NCI-H187 treated with DMSO at 0.1 percent for 48 hours (cell line): ENCODE results near the gene PTPRH.

Source experiments
- DNase-seq: peaks from one replicate; lab custom pipeline; 2025; lab: John Stamatoyannopoulos, UW

Gene PTPRH

GRCh38 chr19:55208880-55209692, at the start of gene PTPRH:
PTPRH (minus strand) TSS chr19:55209501; CDS start chr19:55209433, 68 bp downstream.
- DNase-seq, result no peak

- no peak for DNase-seq
Observed at GRCh38 chr19:55258476-55258827, 49.2 kb upstream of the PTPRH start.

GRCh38 chr19:55257461-55258420, 48.4 kb upstream of the PTPRH start:
- DNase-seq, result no peak

- no peak for DNase-seq
Observed at GRCh38 chr19:55256562-55257460, 47.5 kb upstream of the PTPRH start.

- DNase-seq, result no peak
Observed at GRCh38 chr19:55255618-55256423, 46.5 kb upstream of the PTPRH start.

GRCh38 chr19:55254625-55254977, 45.3 kb upstream of the PTPRH start:
- no peak for DNase-seq

GRCh38 chr19:55253842-55254624, 44.7 kb upstream of the PTPRH start:
- DNase-seq, result no peak

GRCh38 chr19:55252760-55253663, 43.7 kb upstream of the PTPRH start:
- no peak for DNase-seq

- no peak for DNase-seq
Observed at GRCh38 chr19:55251341-55252081, 42.2 kb upstream of the PTPRH start.

GRCh38 chr19:55250262-55251036, 41.1 kb upstream of the PTPRH start:
- no peak for DNase-seq

GRCh38 chr19:55249841-55250240, 40.5 kb upstream of the PTPRH start:
- no peak for DNase-seq

- no peak for DNase-seq
Observed at GRCh38 chr19:55248704-55249103, 39.4 kb upstream of the PTPRH start.

- no peak for DNase-seq
Observed at GRCh38 chr19:55248166-55248675, 38.9 kb upstream of the PTPRH start.

- DNase-seq, result no peak
Observed at GRCh38 chr19:55247621-55248099, 38.4 kb upstream of the PTPRH start.

- no peak for DNase-seq
Observed at GRCh38 chr19:55246462-55247451, 37.5 kb upstream of the PTPRH start.

- DNase-seq, result no peak
Observed at GRCh38 chr19:55245236-55245904, 36.1 kb upstream of the PTPRH start.
